GM19240 (cell line): ENCODE results near the gene CARMIL1.
"Not testable (repeated sequence)": the region's sequence is repeated elsewhere in the genome, so short reads cannot be mapped to it uniquely, and the experiment has no call there.

ENCODE experiments used
- DNase-seq: peaks from one replicate; pipeline ENCODE4 v3.0.0; 2011; ENCODE audit warnings: low spot score; ENCODE audit not compliant: insufficient read length

Gene CARMIL1

DNA sequence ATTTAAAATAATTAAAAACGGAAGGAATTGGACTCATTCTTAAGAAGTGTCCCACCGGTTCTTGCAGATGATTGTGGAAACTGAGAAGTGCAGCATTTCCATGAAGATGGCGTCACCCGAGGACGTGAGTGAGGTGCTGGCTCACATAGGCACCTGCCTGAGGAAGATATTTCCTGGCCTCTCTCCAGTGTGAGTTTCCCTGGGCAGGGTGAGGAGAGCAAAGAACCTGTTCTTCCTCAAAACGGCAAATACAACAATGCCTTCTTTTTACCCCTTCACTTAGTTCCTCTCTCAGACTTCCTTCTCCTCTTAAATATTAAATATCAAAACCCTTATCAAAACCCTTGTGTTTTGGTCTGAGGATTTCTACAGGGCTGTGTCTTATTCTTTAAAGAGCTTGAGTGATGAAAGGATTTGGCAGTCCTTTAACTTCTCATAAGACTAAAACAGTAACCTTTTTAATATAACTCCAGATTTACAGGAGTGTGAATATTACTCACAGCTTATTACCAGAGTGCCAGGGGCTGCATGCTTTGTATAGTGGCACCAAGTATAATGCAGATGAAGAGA, 156.3 kb downstream of the CARMIL1 start:
- DNase-seq = no peak

DNA sequence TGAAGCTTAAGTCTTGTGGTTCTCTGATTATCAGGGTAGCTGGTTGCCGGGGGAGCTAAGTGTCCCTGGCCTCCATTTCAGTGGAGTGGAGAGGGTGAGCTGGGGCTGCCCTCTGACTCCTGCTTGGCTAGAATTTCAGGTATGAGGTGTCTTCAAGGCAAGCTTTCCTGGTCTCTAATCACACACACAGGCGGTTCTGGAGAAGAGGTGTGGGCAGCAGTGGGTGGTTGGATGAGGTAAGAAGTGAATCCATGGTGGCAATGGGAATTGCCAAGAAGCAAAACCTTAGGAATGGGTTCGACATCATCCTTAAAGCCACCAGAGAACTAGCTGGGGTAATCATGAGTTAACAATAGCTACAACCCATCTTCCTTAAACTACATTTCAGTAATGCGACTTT, 157.6 kb downstream of the CARMIL1 start:
- no peak for DNase-seq

GRCh38 chr6:25439368-25439767, 160.2 kb downstream of the CARMIL1 start:
- no peak for DNase-seq

- no peak for DNase-seq
Observed at GRCh38 chr6:25441663-25442270, 162.6 kb downstream of the CARMIL1 start.

DNA sequence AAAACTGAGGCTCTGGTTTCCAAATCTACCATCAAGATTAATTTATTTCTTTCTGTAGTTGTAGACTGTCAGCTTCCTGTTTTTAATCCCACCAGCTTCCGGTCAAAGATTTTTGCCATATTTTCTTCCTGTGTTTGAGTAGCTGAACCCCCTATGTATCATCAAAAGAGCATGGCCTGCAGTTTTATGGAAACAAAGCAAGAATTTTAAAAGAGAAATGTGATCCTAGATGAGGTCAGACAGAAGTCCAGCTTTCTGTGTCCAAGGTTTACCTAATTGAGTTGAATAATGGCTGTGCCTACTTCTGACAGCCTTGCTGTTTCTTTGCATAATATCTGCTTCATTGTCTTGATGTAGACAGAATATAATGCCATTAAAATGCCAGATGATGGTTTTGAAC, 163.7 kb downstream of the CARMIL1 start:
- no peak for DNase-seq

DNA sequence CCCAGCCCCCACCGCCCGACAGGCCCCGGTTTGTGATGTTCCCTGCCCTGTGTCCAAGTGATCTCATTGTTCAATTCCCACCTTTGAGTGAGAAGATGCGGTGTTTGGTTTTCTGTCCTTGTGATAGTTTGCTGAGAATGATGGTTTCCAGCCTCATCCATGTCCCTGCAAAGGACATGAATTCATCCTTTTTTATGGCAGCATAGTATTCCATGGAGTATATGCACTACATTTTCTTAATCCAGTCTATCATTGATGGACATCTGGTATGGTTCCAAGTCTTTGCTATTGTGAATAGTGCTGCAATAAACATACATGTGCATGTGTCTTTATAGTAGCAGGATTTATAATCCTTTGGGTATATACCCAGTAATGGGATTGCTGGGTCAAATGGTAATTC, 165.3 kb downstream of the CARMIL1 start:
- DNase-seq = not testable (repeated sequence)

GRCh38 chr6:25446830-25447569, 167.8 kb downstream of the CARMIL1 start:
- DNase-seq = no peak

GRCh38 chr6:25447570-25447929, 168.4 kb downstream of the CARMIL1 start:
- no peak for DNase-seq

DNA sequence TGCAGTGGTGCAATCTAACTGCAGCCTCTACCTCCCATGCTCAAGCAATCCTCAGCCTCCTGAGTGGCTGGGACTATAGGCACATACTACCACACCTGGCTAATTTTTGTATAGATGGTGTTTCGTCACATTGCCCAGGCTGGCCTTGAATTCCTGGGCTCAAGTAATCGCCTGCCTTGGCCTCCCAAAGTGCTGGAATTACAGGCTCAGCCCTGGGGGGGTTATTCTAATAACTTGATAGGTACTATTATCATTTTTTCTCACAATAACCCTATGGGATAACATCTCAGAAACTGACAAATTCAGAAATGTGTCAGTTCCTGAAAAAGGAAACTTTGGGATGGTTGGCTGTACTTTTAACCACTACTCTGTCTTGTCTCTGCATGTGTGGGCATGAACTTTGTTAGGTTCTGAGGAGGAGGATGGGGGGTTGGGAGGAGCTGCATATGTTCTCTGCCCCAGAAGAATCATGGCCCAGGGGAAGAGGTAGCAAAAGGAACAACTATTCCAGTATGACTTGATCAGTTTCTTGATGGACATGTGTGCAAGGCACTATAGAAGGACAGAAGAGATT, 169.9 kb downstream of the CARMIL1 start:
- DNase-seq = no peak

- no peak for DNase-seq
Observed at GRCh38 chr6:25449774-25450173, 170.6 kb downstream of the CARMIL1 start.

DNA sequence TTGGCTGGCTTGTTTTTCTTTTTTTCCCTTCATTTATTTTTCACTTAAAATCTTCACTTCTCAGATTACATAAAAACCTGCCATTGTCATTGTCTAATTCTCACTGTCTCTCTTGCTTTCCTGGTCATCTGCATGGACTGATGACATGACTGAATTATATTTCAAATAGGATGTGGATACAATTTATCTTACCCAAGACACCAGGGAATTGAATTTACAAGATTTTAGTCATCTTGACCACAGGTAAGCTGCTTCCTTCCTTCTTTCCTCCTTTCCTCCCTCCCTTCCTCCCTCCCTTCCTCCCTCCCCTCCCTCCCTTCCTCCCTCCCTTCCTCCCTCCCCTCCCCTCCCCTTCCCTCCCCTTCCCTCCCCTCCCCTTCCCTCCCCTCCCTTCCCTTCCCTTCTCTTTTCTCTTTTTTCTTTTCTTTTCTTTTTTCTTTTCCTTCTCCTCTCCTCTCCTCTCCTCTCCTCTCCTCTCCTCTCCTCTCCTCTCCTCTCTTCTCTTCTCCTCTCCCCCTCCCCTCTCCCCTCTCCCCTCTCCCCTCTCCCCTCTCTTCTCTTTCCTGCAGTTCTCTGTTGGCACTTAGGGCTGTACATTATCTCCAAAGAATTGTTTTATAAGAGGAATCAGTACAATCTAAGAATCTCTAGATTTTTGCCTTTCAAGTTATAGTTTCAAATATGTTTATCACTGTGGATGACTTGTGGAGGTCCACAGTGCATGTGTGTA, 171.5 kb downstream of the CARMIL1 start:
- DNase-seq = no peak

DNA sequence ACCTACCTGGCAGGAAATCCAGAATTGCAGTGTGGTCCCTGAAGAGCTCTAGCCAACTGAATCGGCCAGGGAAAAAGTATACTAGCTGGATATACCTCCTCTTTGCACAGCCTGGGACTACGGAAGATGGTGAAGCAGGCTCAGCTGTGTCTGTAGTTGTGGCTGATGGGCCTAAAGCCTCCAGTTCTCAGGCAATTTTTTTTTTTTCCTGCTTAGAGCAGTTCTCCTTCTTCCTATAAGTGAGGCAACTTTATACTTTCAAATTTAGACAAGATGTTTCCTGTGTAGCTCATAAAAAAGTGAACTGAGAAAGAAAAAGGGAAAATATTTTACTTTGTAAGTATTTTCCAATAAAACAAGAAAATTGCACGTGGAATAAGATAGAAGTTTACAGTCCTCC, 172.9 kb downstream of the CARMIL1 start:
- no peak for DNase-seq

DNA sequence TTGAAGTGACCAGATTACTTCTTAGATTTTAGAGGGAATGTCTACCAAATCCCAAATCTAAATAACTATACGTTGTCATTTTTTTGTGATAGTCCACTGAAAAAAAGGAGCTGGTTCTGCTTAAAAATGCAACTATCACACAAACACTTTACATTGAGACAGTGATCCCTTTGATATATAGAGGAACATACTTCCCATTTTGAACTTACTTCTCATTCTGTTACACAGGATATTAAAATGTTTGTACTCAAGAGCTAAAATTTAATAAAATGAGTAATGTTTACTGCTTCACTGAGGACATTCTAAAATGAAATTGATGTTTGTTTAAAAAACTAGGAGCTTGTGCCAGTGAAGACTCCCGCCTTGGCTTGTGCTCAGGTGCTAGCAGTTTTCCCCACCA, 174.1 kb downstream of the CARMIL1 start:
- DNase-seq = no peak

DNA sequence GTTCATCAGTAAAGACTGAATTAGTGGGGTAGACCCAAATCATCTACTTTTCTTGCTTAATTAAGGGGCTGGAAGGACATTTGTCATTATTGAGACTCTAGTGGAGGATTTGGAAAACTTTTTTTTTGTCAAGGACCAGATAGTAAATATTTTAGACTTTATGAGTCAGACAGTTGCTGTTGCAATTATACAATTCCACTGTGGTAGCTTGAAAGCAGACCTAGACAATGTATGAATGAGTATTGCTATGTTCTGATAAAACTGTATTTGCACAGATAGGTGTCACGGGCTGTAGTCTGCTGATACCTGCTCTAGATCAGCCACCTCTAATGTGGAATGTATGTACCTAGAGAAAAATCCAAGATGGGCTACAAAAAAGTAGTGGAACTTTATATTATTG, 175.0 kb downstream of the CARMIL1 start:
- no peak for DNase-seq

GRCh38 chr6:25456249-25457040, 177.3 kb downstream of the CARMIL1 start:
- DNase-seq = no peak

- no peak for DNase-seq
Observed at GRCh38 chr6:25457516-25457915, 178.3 kb downstream of the CARMIL1 start.

GRCh38 chr6:25458485-25458884, 179.3 kb downstream of the CARMIL1 start:
- no peak for DNase-seq

DNA sequence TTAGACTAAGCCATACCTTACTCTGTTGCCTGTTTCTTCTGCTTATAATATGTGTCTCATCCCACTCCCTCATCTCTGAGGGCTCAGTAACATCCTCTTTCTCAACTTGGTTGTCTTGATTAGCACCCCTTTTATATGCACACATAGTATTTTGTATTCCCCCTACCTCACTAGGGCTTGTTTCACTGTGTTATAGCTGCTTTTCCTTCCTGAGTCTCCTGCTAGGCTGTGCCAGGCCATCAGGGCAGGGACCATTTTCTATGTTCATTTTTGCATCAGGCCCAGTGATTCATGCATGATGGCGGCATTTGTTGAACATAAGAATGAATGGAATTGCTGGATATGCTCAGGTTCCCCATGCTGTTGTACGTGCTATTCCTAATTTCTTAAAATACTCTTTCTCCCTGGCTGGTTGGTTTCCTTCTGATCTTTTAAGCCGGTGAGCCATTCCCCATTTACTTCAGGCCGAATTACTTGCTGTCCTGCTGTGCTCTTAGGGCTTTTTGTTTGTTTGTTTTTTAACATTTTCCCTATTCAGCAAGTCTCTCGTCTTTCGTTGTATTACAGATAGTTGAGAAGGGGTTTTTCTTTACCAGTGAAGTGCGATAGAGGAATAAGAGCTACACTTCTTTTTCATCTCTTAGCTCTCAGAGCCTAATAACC, 183.2 kb downstream of the CARMIL1 start:
- DNase-seq = no peak

- DNase-seq = no peak
Observed at GRCh38 chr6:25463441-25463840, 184.3 kb downstream of the CARMIL1 start.

GRCh38 chr6:25464225-25464624, 185.1 kb downstream of the CARMIL1 start:
- no peak for DNase-seq

DNA sequence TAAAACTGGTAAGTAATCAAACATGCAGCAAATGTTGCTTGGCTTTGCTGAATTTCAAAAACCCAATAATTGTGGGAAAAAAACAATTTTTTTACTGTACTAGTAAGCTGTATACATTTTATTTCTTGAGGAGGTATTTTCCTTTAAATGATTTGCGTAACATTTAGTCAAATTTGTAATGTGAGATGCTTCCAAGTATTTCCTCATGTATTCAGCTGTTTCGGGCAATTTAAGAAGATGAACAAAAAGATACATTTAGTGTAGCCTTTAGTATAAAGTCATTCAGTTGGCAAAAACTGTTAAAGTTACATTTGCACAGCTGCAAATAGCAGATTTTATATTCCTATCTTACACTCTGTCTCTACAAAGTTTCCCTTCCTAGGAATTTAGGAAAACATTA, 186.8 kb downstream of the CARMIL1 start:
- DNase-seq = no peak
